Mucosa of descending colon (tissue), 3 donors: ENCODE results near the gene LRP1B. TPM values are rescaled to one million over a fixed set of nuclear protein-coding genes. Genes with fewer than 3 reads are reported as not detected.

Source experiments
- ATAC-seq: fragments of 200-7000 bp; cut with Tn5 transposase; one replicate; pipeline ENCODE4 v1.9.1; 2020; ENCODE audit warnings: mild to moderate bottlenecking, moderate library complexity
- DNase-seq, 3 donors: peaks; one replicate each; pipeline ENCODE4 v3.0.0-alpha.2; 2020
- H3K36me3 ChIP-seq: fragments of 200-600 bp; one replicate; pipeline ENCODE4 v1.8.0; 2021; ENCODE audit warnings: low read depth, mild to moderate bottlenecking
- H3K4me1 ChIP-seq: fragments of 200-600 bp; one replicate; pipeline ENCODE4 v1.8.0; 2021; ENCODE audit warnings: low read depth, mild to moderate bottlenecking
- H3K4me3 ChIP-seq: fragments of 200-600 bp; one replicate; pipeline ENCODE4 v1.8.0; 2021; ENCODE audit warnings: mild to moderate bottlenecking
- H3K9me3 ChIP-seq: fragments of 200-600 bp; one replicate; pipeline ENCODE4 v1.8.0; 2021; ENCODE audit warnings: mild to moderate bottlenecking
- intact Hi-C, 2 donors: fragments of 100-400 bp; cut with DNase I in 1 of 2; cut with micrococcal nuclease in 1 of 2; formaldehyde crosslinking; loops; one replicate each; pipeline versions ENCODE4 v1.11.0 to v1.11.1; 2022; cut with DNase I, micrococcal nuclease
- total RNA-seq, 3 donors: library from RNA; stranded (reverse); fragmentation: NEBNext Ultra II Directional in 2 of 3; extraction: Animal tissue kit (Norgen Biotek cat#: 25700) in 2 of 3; gene quantifications; one replicate each; pipeline versions ENCODE4 v1.2.1 to v1.2.4, GENCODE V29; 2021 to 2023
- TF ChIP-seq, protein P1 (sequence below): fragments of 200-600 bp; IDR thresholded peaks from one replicate; pipeline ENCODE4 v1.8.0; 2022; ENCODE audit warnings: antibody characterized with exemption, mild to moderate bottlenecking
- donor health status: DM: no; HTN: no; CAD: no; lungs with moderate emphysema.
- donor health status: DM: no; HTN: no; CAD: no.
- donor health status: DM: no; HTN: yes; CAD: no.

Gene LRP1B
- total RNA-seq, 3 donors from 2014 or later: 0.12 to 1.6 (median 0.20) TPM

DNA sequence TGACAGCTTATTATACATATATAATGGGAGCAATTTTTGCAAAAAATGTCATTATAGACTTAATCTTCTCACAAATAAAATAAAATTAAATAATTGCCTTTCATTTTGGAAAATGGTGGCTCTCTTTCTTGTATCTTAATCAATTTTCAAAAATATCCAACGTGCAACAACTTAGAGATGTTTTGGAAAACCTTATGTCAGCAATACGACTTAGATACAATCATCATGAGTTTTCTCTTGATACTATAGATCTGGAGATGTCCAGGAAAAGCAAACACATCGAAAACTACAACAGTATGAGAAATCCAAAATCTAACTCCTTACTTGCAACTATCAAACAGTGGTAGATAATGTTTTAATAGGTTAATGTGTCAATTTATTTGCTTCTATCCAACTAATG is 1529.0 kb downstream of the LRP1B start:
- TF ChIP-seq, protein P1, sequence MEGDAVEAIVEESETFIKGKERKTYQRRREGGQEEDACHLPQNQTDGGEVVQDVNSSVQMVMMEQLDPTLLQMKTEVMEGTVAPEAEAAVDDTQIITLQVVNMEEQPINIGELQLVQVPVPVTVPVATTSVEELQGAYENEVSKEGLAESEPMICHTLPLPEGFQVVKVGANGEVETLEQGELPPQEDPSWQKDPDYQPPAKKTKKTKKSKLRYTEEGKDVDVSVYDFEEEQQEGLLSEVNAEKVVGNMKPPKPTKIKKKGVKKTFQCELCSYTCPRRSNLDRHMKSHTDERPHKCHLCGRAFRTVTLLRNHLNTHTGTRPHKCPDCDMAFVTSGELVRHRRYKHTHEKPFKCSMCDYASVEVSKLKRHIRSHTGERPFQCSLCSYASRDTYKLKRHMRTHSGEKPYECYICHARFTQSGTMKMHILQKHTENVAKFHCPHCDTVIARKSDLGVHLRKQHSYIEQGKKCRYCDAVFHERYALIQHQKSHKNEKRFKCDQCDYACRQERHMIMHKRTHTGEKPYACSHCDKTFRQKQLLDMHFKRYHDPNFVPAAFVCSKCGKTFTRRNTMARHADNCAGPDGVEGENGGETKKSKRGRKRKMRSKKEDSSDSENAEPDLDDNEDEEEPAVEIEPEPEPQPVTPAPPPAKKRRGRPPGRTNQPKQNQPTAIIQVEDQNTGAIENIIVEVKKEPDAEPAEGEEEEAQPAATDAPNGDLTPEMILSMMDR: no peak
- intact Hi-C loops: no loop called here
- ATAC-seq: no peak
- no peak for DNase-seq
- no peaks in the 10 kb centered on the region for H3K4me1 ChIP-seq
- no peaks in the 10 kb centered on the region for H3K9me3 ChIP-seq
- no peak overlapping the region for H3K4me3 ChIP-seq
- no peaks in the 10 kb centered on the region for H3K36me3 ChIP-seq

DNA sequence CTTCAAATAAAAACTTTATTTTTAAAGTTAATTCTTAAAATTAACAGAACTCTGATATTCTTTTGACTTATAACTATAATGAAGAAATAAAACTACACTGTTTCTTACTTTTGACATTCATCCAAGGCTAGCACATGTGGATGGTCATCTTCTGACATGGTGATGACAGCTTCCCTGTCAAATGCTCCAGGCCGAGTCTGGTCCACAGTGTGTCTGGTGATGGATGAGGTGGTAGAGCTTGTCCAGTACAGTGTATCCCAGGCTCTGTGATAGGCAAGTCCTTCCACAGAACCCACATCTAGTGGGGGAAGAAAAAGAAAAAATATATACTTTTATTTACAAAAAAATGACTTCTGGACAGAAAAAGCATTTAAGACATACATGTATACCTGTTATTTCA is 1529.5 kb downstream of the LRP1B start:
- Histone ChIP-seq H3K36me3 (no peaks in the 10 kb centered on the region), H3K4me3 (no peak overlapping the region), H3K4me1 (no peaks in the 10 kb centered on the region), H3K9me3 (no peaks in the 10 kb centered on the region)
- TF ChIP-seq, protein P1: no peak
- no peak for ATAC-seq
- no peak for DNase-seq
- intact Hi-C loops: no loop called here

DNA sequence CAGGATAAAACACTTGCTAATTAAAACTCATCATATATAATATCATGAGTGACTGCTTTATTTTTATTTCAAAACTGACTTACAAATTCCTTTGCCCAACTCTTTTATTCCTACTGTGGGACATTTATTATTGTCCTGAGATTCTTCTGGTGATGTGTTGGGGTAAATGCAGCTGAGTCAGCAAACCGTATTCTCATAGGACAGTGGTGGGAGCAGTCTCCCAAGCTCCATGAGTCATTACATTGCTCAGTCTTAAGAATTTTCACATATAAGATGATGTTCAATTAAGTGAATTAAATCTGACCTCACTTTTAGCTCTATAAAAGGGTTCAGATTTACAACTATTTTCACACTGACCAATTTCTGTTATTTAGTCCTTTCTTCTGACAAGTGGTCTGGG is 1530.7 kb downstream of the LRP1B start:
- no peak overlapping the region for H3K4me3 ChIP-seq
- H3K9me3 ChIP-seq: no peaks in the 10 kb centered on the region
- no peaks in the 10 kb centered on the region for H3K4me1 ChIP-seq
- TF ChIP-seq, protein P1: no peak
- no peak for ATAC-seq
- intact Hi-C loops: no loop called here
- DNase-seq: no peak
- H3K36me3 ChIP-seq: no peaks in the 10 kb centered on the region

DNA sequence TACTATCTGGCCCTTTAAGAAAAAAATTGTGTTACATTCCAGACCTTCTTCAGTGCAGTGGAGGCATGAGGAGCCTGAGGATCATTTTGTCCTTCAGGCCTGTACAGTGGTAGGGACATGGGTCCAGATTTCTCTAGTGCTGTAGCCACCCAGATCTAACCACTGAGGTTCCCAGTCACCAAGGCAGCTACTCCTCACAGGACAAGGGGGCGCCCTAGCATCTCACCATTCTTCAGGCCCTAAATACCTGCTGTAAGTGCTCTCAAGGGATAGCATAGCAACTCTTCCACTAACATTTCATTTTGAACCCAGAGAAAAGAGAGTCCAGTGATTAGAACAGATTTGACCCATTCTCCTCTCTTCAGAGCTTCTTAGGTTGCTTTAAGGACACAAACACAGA is 1533.0 kb downstream of the LRP1B start:
- intact Hi-C loops: no loop called here
- H3K36me3 ChIP-seq: no peaks in the 10 kb centered on the region
- no peaks in the 10 kb centered on the region for H3K4me1 ChIP-seq
- no peak overlapping the region for H3K4me3 ChIP-seq
- DNase-seq: no peak
- TF ChIP-seq, protein P1: no peak
- ATAC-seq: no peak
- H3K9me3 ChIP-seq: no peaks in the 10 kb centered on the region

DNA sequence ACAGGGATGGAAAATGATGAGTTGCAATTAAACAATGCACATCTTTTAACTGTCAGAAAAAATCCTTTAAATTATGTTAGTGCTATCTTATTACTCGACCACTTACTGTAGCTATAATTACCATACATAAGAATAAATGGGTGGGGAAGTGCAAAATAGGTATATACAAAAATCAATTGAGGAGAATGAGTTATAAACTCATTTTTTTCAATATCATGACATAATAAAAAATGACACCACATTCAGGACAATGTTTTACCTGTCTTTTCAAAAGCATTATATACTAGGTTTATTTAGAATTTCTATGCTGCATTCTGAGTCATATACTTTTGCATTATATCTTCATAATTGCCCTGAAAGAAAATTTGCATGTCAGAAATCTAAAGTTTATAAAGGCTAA is 1533.6 kb downstream of the LRP1B start:
- H3K4me1 ChIP-seq: no peaks in the 10 kb centered on the region
- H3K36me3 ChIP-seq: no peaks in the 10 kb centered on the region
- TF ChIP-seq, protein P1: no peak
- no peaks in the 10 kb centered on the region for H3K9me3 ChIP-seq
- ATAC-seq (no peak), DNase-seq (no peak)
- H3K4me3 ChIP-seq: no peak overlapping the region
- intact Hi-C loops: no loop called here

DNA sequence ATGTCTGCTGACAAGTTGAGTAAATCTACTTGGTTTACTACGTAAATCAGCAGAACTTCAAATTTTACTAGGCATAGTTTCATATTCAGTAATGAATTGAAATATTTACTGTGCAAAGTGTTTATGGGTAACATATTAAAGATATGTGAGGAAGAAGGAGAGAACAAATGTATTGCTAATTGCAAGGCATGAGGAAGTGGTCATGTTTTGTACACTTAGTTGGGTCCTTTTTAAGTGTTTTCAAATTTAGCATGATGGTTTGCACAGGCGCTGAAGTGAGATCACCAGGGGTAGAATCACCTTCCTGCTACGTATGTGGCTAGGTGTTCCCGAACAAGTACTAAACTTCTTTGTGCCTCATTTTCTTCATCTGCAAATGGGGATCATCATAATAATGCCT is 1534.4 kb downstream of the LRP1B start:
- Histone ChIP-seq H3K36me3 (no peaks in the 10 kb centered on the region), H3K4me3 (no peak overlapping the region), H3K9me3 (no peaks in the 10 kb centered on the region), H3K4me1 (no peaks in the 10 kb centered on the region)
- TF ChIP-seq, protein P1: no peak
- ATAC-seq (no peak), DNase-seq (no peak)
- intact Hi-C loops: no loop called here
